RWPE1 (cell line): Measurements from ENCODE around the gene FLYWCH1.

ENCODE experiments used
- CTCF ChIA-PET: fragments of 350-600 bp; sonication (Branson Sonifier 250); formaldehyde crosslinking; extraction: SDS; loops from one replicate; lab custom pipeline; 2021; lab: Yijun Ruan, JAX
- POLR2A ChIA-PET: fragments of 400-600 bp; formaldehyde crosslinking; extraction: SDS; loops from one replicate; lab custom pipeline; 2020; ENCODE audit warnings: antibody characterized with exemption; ENCODE audit not compliant: low non-redundant PET; lab: Yijun Ruan, JAX
- DNase-seq: peaks from one replicate; pipeline ENCODE4 v3.0.0; 2012; ENCODE audit warnings: low spot score
- H3K27ac ChIP-seq: fragments of 450-650 bp; 2 replicates; pipeline ENCODE4 v1.5.1; 2017
- TF ChIP-seq, protein P1 (sequence below): fragments of 450-650 bp; conservative IDR thresholded peaks from 2 replicates; pipeline ENCODE4 v1.5.1; 2017; ENCODE audit warnings: low read depth, mild to moderate bottlenecking

Gene FLYWCH1

DNA sequence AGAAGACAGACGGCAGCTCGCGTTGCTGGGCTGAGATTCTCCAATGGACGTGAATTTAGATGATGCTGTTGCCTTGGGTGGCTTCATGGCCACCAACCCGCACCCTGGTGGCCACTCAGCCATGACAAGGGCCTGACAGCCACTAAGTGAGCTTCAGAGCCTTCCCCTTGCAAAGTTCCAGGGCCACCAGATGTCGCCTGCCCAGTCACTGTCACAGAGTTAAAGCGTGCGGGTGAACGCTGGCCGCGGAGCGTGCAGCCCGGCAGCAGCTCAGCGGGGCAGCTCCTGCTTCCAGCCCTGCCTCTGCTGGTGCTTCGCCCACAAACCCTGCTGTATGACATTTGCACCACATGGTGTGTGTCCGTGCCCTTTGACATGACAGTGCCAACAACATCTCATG is 39.0 kb downstream of the FLYWCH1 start:
- CTCF ChIA-PET, result interaction anchor here (3.2 kb wide), 1 partner anchor 24 kb away, joined by 11 read pairs; no protein-coding TSS in a partner anchor
- TF ChIP-seq, protein P1, sequence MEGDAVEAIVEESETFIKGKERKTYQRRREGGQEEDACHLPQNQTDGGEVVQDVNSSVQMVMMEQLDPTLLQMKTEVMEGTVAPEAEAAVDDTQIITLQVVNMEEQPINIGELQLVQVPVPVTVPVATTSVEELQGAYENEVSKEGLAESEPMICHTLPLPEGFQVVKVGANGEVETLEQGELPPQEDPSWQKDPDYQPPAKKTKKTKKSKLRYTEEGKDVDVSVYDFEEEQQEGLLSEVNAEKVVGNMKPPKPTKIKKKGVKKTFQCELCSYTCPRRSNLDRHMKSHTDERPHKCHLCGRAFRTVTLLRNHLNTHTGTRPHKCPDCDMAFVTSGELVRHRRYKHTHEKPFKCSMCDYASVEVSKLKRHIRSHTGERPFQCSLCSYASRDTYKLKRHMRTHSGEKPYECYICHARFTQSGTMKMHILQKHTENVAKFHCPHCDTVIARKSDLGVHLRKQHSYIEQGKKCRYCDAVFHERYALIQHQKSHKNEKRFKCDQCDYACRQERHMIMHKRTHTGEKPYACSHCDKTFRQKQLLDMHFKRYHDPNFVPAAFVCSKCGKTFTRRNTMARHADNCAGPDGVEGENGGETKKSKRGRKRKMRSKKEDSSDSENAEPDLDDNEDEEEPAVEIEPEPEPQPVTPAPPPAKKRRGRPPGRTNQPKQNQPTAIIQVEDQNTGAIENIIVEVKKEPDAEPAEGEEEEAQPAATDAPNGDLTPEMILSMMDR, result no peak
- POLR2A ChIA-PET, result no interaction called here
- H3K27ac ChIP-seq, result no peak overlapping the region
- DNase-seq, result no peak

GRCh38 chr16:2952679-2953078 is 40.9 kb downstream of the FLYWCH1 start:
- ChIA-PET CTCF (no interaction called here), POLR2A (no interaction called here)
- TF ChIP-seq, protein P1, result no peak
- H3K27ac ChIP-seq, result peak overlapping the region; percentile 10; the same call in 1 of the 2 replicates
- no peak for DNase-seq

DNA sequence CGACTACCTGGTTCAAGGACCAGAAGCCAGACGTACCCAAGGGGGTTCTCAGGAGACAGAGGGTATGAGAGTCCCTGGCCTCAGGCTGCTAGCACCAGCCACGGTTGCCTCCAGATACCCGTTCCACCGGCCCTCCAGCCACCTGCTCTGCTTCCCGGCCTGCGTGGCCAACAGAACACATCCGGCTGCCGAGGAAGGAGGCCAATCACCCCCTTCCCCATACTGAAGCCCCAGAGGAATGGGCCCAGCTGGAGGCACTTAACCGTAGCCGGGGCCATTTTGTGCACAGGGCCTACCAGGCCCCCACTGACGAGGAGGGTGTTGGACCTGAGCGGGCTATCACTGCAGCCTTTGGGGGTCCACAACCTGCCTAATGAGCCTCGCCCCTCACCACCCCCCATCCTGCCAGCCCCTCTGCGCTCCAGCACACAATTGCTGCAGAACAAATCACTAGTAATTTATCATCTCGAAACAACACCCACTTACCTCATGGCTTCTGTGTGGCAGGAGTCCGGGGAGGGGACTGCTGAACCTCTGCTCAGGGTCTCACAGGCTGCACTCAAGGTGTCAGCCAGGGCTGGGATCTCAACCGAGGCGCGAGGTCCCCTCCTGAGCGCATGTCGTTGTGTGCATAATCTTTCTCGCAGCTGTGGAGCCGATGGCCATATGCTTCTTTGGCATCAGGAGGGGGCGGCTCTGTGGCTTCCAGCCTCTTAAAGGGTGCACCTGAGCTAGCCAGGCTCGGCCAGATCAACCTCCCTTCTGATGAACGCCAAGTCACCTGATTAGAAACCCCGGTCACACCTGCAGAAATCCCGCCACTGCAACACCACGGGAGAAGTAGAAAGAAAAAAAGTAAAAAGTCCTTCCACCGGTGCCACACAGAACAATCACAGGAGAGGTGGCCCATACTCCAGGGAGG is 42.2 kb downstream of the FLYWCH1 start:
- TF ChIP-seq, protein P1, result no peak
- POLR2A ChIA-PET, result no interaction called here
- CTCF ChIA-PET, result interaction anchor here (0.7 kb wide), 1 partner anchor 27 kb away, joined by 3 read pairs; no protein-coding TSS in a partner anchor
- no peak for DNase-seq
- H3K27ac ChIP-seq, result no peak overlapping the region

DNA sequence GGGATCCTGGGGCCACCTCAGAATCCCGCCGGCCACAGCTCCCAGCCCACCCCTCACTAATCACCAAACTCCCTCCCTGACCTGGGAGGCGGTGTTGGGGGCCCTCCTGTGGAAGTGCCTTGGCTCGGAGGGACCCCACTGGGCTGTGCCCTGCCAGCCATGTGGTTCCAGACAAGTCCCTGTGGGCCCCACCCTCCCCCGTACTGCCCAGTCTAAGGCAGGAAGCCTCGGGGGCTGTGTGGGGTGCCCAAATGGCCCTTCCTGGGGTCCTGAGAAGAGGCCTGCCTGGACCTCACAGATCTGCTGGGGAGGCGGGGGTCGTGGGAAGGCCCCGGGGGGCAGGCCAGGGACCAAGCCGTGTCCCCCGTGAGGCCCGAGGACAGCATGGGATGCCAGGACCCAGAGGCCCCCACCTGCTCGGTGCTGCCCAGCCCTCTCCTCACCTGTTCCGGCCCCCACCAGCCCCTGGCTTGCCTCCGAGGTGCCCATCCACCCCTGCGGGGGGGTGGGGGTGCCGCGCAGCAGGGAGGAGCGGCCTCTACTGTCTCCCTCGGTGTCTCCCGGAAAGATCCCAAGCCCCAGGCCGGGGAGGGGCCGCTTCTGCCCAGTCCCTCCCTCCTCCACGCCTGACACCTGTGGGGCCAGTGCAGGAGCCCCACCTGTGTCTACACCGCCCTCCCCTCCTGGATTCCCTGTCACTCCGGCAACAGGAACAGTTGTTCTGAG is 43.1 kb downstream of the FLYWCH1 start:
- no peak overlapping the region for H3K27ac ChIP-seq
- no peak for DNase-seq
- ChIA-PET CTCF (no interaction called here), POLR2A (no interaction called here)
- TF ChIP-seq, protein P1, result no peak

DNA sequence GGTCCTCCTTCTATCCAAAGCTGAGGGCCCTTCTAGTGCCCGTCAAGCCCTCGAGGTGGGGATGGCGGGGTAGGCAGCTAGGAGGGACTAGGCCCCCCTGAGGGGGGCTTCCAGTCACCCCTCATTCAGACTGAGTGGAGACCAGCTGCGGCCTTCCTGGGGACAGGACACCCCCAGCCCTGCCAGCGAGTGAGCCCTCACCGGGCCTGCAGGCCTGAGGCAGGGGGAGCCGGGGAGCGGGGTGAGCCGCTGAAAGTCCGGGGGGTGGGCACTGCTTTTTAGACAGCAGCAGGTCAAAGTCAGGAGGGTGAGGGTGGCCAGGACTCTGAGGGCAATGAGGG is 43.7 kb downstream of the FLYWCH1 start:
- no peak for DNase-seq
- POLR2A ChIA-PET, result no interaction called here
- CTCF ChIA-PET, result no interaction called here
- no peak overlapping the region for H3K27ac ChIP-seq
- TF ChIP-seq, protein P1, result no peak

- POLR2A ChIA-PET, result no interaction called here
- no peak for DNase-seq
- CTCF ChIA-PET, result interaction anchor here (1.0 kb wide), 1 partner anchor 8 kb away, joined by 4 read pairs; no protein-coding TSS in a partner anchor
- H3K27ac ChIP-seq, result no peak overlapping the region
- TF ChIP-seq, protein P1, result no peak
Measured at GRCh38 chr16:2955779-2956578, 44.2 kb downstream of the FLYWCH1 start.
